ENCODE measurements around the gene SKAP1.

DNA sequence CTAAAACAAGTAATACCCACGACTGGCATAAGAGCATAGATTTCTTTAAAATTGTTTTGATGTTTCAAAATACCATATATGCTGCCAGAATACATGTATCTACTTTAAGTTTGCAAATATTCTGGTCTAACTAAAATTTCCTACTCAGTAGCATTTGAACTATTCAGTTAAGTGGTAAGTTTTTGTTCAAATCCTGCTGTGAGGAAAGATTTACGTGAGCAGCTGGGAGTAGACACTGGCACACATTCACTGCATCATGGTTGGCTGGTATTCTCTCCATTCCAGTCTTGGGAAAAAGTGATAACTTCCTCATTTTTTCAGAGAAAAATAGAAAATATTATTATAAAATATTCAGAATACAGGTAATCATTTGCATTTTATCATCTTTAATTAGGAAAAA lies 133.6 kb downstream of the SKAP1 start:
- TF ChIP-seq POLR2A (IDR thresholded peaks at IDR 0.05; ENCODE audit: low read length) (no peak), GATA1 (IDR thresholded peaks at IDR 0.05; ENCODE audit: low read depth, low read length) (no peak)

Measured in erythroblast (primary cell).